Activated CD4-positive, alpha-beta T cell treated with anti-CD3 and anti-CD28 coated beads, Interleukin-2, amount 10 ng/mL, durations not matched to agents 7 days and 5 days (primary cell): ENCODE results near the gene COLEC12. TPM values are rescaled to one million over a fixed set of nuclear protein-coding genes. Genes with fewer than 3 reads are reported as not detected.

Source experiments
- CTCF ChIA-PET: fragments of 350-600 bp; sonication (Branson Sonifier 250); formaldehyde crosslinking; loops from one replicate; lab custom pipeline; 2021; ENCODE audit warnings: antibody characterized with exemption; lab: Charles Lee
- POLR2A ChIA-PET: fragments of 350-600 bp; sonication (Branson Sonifier 250); formaldehyde crosslinking; loops from one replicate; lab custom pipeline; 2021; ENCODE audit warnings: antibody characterized with exemption; lab: Charles Lee
- DNase-seq: peaks from one replicate; pipeline ENCODE4 v3.0.0-alpha.2; 2020
- H3K27ac Mint-ChIP-seq: one replicate; pipeline ENCODE4 v1.8.0; 2021; ENCODE audit warnings: mild to moderate bottlenecking, moderate library complexity, mixed read lengths
- H3K27me3 Mint-ChIP-seq: one replicate; pipeline ENCODE4 v1.8.0; 2021; ENCODE audit warnings: mixed read lengths
- H3K36me3 Mint-ChIP-seq: one replicate; pipeline ENCODE4 v1.8.0; 2021; ENCODE audit warnings: low read depth, mixed read lengths
- H3K4me1 Mint-ChIP-seq: one replicate; pipeline ENCODE4 v1.8.0; 2021; ENCODE audit warnings: mixed read lengths
- H3K4me3 Mint-ChIP-seq: one replicate; pipeline ENCODE4 v1.8.0; 2021; ENCODE audit warnings: mild to moderate bottlenecking, moderate library complexity, mixed read lengths
- H3K9me3 Mint-ChIP-seq: one replicate; pipeline ENCODE4 v1.8.0; 2021; ENCODE audit warnings: mixed read lengths
- total RNA-seq, 2 experiments: library from RNA; stranded (reverse); gene quantifications; one replicate each; pipeline ENCODE4 v1.2.3, GENCODE V29; 2021

COLEC12 gene
- total RNA-seq, 2 experiments from 2014 or later, result not detected

DNA sequence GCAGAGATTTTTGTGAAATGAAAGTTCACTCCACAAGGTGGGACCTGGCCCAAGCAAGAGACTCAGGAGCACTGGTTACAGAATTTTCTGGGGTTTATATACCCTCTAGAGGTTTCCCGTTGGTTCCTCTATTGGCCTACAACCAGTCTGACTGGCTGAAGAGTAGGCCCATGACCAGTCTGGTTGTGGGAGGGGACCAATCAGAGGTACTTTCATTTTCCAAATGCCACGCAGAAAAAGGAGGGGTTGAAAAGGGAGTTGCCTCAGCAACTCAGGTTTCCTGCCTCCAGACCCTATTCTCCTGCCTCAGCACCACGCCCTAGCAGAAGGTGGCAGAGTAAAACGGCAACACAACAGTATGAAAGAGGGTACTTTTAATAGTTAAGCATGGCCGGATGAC is 98.4 kb downstream of the COLEC12 start:
- Mint-ChIP-seq H3K9me3 (peaks cover 4% of the 10 kb centered on the region), H3K4me1 (no peaks in the 10 kb centered on the region), H3K27ac (no peak overlapping the region), H3K36me3 (no peaks in the 10 kb centered on the region), H3K27me3 (peaks cover 5% of the 10 kb centered on the region), H3K4me3 (no peak overlapping the region)
- no peak for DNase-seq
- ChIA-PET CTCF (no interaction called here), POLR2A (no interaction called here)

DNA sequence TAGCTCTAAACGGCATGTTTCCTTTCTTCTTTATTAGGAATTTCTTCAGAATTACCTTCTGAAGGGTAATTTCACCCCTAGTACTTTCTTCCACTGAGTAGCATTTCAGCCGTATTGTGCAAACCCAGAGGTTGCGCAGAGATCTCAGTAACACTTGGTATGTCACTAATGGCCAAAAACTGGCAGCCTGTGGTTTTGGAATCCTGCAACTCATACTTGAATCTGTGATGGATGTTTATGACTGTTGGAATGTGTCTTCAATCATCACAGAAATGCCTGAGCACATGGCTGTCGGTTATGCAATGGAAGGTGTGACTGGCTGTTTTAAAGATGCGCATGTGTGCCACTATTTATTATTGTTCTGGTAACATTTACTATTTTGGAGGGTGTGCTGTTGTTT is 100.0 kb downstream of the COLEC12 start:
- ChIA-PET POLR2A (no interaction called here), CTCF (no interaction called here)
- Mint-ChIP-seq H3K27me3 (peaks cover 7% of the 10 kb centered on the region), H3K27ac (no peak overlapping the region), H3K9me3 (peaks cover 4% of the 10 kb centered on the region), H3K4me1 (no peaks in the 10 kb centered on the region), H3K4me3 (no peak overlapping the region), H3K36me3 (no peaks in the 10 kb centered on the region)
- DNase-seq, result no peak

DNA sequence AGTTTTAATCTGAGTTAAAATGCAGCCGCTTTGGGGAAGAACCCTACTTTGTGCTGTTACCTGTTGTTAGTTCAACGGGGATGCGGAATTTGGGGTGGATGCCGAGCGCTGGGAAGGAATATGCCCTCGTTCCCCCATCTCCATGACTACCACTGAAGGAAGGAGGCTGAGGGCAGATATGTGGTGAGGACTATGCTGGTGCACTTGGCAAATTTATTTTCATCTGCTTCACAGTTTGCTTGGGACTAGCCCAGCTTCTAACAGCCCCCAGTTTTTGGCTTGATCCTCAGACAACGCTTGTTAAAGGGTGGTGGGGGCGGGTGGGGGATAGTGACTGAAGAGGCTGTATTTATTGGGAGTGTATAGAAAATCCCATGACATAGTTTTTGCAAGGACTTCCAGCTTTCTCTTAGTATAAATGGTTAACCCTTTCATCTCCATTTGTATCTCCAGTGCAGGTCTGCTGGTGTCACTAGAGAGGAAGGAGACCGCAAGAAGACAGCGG is 100.8 kb downstream of the COLEC12 start:
- Mint-ChIP-seq H3K4me3 (no peak overlapping the region), H3K4me1 (no peaks in the 10 kb centered on the region), H3K27me3 (peaks cover 7% of the 10 kb centered on the region), H3K36me3 (no peaks in the 10 kb centered on the region), H3K27ac (no peak overlapping the region), H3K9me3 (no peaks in the 10 kb centered on the region)
- CTCF ChIA-PET, result no interaction called here
- POLR2A ChIA-PET, result no interaction called here
- no peak for DNase-seq

DNA sequence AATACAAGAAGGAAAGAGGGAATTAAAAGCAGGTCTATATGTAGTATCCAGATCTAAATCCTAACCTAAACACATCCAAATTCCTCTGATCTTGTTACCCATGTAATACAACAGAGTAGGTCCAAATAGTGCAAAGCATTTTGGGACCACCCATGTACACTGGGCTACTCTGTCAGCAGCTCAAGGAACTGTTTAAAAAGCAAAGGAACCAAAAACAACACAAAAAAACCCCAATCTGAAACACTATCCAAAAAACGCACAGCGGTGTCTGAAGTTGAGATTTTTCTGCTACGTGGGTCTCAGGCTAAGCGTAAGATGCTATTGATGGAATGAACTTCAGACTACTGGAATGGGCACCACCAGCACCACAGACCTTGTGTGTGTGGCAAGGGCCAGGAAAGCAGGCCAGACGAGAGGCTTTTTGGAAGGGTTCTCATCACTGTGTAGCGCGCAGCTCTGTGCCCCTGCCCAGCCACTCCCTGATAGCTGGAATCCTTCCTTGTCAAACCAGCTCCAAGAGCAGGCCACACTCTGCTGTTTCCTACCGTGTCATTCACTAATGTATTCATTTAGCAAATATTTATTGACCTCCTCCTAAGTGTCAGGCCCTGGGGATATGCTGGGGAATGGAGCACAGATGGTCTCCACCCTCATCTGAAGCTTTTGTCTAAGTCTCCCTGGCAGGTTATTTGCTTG is 101.4 kb downstream of the COLEC12 start:
- Mint-ChIP-seq H3K4me3 (no peak overlapping the region), H3K4me1 (no peaks in the 10 kb centered on the region), H3K27ac (no peak overlapping the region), H3K27me3 (peaks cover 7% of the 10 kb centered on the region), H3K9me3 (no peaks in the 10 kb centered on the region), H3K36me3 (no peaks in the 10 kb centered on the region)
- no peak for DNase-seq
- ChIA-PET CTCF (no interaction called here), POLR2A (no interaction called here)

DNA sequence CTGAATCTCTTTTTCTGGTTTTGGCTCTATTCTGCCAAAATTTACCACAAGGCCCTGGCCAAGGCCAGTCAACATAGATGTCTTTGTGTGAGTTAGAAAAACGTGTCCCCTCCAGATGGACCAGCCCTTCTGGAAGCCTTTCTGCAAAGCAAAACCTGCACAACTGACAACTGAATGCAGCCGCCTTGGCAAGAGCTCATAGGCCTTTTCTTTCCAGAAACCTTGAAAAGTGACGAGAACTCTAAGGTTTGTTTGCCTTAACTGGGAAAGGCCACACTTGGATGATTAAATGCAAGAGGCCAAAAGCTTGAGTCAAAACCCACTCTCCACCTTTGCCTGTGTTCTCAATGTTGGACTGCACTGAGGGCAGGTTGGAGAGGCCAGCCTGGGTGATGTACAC is 103.9 kb downstream of the COLEC12 start:
- no peaks in the 10 kb centered on the region for H3K36me3 Mint-ChIP-seq
- no peak overlapping the region for H3K4me3 Mint-ChIP-seq
- H3K27ac Mint-ChIP-seq, result no peak overlapping the region
- CTCF ChIA-PET, result no interaction called here
- POLR2A ChIA-PET, result no interaction called here
- peaks cover 7% of the 10 kb centered on the region for H3K27me3 Mint-ChIP-seq
- no peak for DNase-seq
- no peaks in the 10 kb centered on the region for H3K9me3 Mint-ChIP-seq
- no peaks in the 10 kb centered on the region for H3K4me1 Mint-ChIP-seq

DNA sequence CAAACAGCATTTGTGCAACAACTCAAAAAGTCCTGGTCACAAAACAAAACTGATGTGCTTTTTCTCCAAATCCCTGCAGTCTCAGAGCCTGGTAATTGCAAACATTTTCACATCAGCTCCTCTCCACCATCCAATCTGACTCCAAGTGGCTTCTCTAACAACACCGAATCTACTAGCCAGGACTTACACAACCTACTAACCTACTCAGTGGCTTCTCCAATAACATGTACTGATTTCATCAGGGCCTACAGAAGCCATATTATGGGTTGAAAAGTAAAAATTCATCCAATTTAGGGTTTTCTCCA is 104.3 kb downstream of the COLEC12 start:
- H3K36me3 Mint-ChIP-seq, result no peaks in the 10 kb centered on the region
- no peaks in the 10 kb centered on the region for H3K4me1 Mint-ChIP-seq
- ChIA-PET POLR2A (no interaction called here), CTCF (no interaction called here)
- no peak overlapping the region for H3K4me3 Mint-ChIP-seq
- no peak overlapping the region for H3K27ac Mint-ChIP-seq
- no peaks in the 10 kb centered on the region for H3K9me3 Mint-ChIP-seq
- no peak for DNase-seq
- peaks cover 9% of the 10 kb centered on the region for H3K27me3 Mint-ChIP-seq

DNA sequence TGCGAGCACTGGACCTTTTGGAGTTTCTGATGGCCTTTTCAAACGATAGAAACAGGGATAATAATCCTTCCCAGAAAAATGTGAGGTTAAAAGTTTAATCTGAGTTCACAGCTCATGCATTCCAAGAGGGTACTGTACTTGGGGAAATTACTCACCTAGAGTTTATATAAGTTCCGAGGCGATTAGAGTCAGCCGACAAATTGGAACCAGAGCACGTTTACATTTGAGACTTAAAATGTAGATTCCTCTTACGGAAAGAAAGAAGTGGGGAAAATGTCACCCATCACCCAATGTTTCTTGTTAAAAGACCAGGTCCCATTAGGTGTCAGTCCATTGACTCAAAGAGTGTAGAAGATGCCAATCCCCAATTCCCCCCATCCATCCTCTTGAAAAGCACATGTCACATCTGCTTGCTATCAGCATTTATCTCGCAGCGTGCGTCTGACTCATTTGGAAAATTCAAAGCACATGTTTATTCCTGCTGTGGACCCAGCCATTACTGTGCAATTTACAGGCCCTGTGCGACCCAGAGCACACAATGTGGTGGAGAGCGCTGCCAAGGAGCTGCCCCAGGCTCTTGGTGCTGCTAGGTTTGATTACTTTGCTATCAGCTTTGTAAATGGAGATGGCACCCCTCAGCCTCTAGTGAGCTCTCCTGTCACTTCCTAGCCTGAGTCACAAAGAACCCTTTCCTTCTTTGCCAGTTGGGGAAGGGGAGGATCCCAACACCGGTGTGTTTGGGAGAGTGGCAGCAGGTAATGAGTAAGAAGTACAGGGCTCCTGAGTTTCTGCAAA is 104.8 kb downstream of the COLEC12 start:
- H3K27me3 Mint-ChIP-seq, result peaks cover 9% of the 10 kb centered on the region
- ChIA-PET CTCF (no interaction called here), POLR2A (no interaction called here)
- no peaks in the 10 kb centered on the region for H3K4me1 Mint-ChIP-seq
- H3K36me3 Mint-ChIP-seq, result no peaks in the 10 kb centered on the region
- H3K27ac Mint-ChIP-seq, result no peak overlapping the region
- DNase-seq, result no peak
- no peak overlapping the region for H3K4me3 Mint-ChIP-seq
- no peaks in the 10 kb centered on the region for H3K9me3 Mint-ChIP-seq

DNA sequence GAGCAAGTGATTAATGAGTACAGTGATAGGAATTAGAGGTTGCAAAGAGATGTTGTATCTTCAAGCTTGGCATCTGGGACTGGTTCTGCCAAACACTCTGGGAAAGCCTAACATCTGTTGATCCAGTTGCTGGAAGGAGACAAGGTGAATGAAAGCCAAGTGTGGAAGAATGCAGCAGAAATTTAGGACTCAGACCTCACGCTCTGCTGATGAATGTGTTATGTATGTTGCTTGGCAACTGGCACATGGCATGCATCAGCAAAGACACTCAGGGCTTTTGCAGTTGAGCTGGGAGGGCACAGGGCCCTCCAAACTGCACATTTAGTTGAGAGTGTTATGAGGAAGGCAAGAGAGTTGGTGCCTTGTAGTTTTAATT is 105.5 kb downstream of the COLEC12 start:
- peaks cover 10% of the 10 kb centered on the region for H3K27me3 Mint-ChIP-seq
- H3K27ac Mint-ChIP-seq, result no peak overlapping the region
- no peaks in the 10 kb centered on the region for H3K4me1 Mint-ChIP-seq
- H3K9me3 Mint-ChIP-seq, result no peaks in the 10 kb centered on the region
- no peaks in the 10 kb centered on the region for H3K36me3 Mint-ChIP-seq
- no peak for DNase-seq
- CTCF ChIA-PET, result no interaction called here
- POLR2A ChIA-PET, result no interaction called here
- no peak overlapping the region for H3K4me3 Mint-ChIP-seq

DNA sequence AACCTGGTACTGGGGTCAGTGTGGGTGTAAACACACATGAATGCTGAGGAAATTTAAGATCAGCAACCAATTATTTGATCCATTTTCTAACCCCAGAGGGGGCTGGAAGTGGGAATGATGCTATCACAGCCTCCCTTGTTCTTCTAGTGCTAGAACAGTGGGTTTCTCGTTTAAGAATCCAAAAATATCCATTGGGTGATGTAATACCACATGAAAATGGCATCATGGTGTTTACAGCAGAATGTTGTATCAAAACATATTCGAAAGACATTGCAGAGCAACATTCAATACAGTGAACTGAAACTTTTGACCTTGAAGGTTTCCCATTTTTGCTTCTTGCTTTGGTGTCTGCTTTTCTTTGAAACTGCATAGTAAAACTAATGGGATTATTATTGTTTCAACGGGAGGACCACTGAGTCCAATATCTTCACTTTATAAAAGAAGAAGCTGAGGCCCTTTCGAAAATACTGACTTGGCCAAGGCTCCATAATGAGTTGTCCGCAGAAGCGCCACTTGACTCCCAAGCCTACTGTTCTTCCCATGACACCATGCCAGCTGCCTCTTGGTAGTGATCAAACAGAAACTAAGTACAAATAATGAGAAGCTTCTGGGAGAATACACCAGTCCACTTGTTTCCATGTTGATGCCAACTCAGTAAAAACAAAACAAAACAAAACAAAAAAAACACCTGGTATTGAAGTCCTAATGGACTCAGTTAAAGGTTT is 106.1 kb downstream of the COLEC12 start:
- ChIA-PET POLR2A (no interaction called here), CTCF (no interaction called here)
- Mint-ChIP-seq H3K4me1 (peaks cover 3% of the 10 kb centered on the region), H3K9me3 (no peaks in the 10 kb centered on the region), H3K27ac (no peak overlapping the region), H3K36me3 (no peaks in the 10 kb centered on the region), H3K27me3 (peaks cover 11% of the 10 kb centered on the region), H3K4me3 (no peak overlapping the region)
- DNase-seq, result no peak

DNA sequence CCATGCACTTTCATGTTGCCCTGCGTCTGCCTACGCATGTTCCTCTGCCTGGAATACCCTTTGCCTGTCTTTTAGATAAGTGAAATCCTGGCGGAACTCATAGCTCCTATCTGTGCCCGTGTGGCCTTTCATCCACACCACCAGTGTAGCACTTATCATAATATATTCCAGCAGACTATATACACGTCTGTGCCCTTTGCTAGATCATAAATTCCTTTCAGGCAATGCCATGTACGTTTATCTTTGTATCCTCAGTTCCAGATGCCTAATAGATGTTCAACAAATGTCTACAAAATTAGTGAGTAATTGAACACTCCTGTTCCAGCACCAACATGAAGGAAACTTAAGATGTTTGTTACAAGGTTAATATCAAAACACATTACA is 106.9 kb downstream of the COLEC12 start:
- CTCF ChIA-PET, result interaction anchor here (0.6 kb wide), 1 partner anchor 11 kb away, joined by 3 read pairs; no protein-coding TSS in a partner anchor
- Mint-ChIP-seq H3K27ac (no peak overlapping the region), H3K9me3 (no peaks in the 10 kb centered on the region), H3K4me1 (peaks cover 4% of the 10 kb centered on the region), H3K27me3 (peaks cover 11% of the 10 kb centered on the region), H3K36me3 (no peaks in the 10 kb centered on the region), H3K4me3 (no peak overlapping the region)
- POLR2A ChIA-PET, result no interaction called here
- no peak for DNase-seq

DNA sequence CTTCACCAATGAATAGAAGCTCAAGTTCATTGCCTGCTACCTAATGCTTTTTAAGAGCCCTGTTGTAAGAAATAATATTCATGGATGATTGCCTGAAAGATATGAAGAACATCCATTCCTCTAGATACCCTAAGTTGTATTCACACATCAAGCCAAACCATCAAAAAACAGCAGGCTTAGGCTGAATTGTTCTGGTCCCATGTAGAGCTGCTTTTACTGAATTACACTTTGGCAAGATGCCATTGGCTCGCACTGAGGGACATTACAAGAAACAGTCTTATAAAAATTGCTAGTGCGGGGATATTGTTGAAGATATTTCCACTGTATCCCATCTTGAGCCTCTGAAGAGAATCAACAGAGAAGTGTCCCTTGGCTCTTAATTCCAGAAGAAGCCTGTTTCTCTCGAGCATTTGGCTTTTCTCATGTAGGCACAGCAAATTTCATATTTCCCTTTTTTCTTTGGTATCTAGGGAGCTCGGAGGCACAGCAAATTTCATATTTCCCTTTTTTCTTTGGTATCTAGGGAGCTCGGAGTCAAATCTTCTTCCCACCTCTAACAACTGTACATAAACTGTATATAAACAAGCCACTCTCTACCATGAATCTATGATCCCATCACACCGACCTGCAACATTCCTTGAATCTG is 107.5 kb downstream of the COLEC12 start:
- POLR2A ChIA-PET, result no interaction called here
- Mint-ChIP-seq H3K9me3 (no peaks in the 10 kb centered on the region), H3K36me3 (no peaks in the 10 kb centered on the region), H3K4me3 (no peak overlapping the region), H3K4me1 (peaks cover 4% of the 10 kb centered on the region), H3K27me3 (peaks cover 11% of the 10 kb centered on the region), H3K27ac (no peak overlapping the region)
- CTCF ChIA-PET, result interaction anchor here (0.6 kb wide), 1 partner anchor 12 kb away, joined by 3 read pairs; no protein-coding TSS in a partner anchor
- DNase-seq, result no peak

DNA sequence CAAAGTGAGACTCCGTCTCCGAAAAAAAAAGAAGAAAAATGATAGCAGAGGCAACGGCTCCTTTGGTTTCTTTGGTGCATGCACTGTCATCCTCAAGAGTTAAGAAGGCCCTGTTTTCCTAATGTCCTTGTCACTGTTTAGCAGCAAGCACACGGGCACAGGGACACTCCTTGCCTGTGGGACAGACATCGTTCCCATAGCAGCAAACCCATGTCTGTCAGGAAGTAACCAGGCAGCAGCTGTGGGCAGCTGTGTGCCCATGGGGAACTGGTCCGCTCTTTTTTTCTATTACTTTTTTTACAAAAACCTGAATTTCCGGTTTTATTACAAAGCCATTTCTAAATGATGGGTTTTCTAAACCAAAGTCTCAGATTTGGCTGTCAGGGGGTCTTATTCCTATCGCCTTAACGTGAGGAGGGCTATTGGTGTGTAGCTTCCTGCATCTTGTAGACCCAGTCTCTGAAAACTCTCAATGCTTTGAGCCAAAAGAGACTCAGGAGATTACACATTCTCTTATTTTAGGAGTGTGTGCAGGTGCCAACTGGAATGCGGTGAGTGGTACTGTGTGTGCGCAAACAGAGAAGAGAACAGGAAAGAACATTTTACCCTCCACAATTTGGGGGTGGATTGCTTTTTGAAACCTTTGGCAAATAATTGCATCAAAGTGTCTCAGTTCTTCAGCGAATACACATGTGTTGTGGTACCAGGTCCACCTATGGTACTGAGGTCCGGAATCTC is 109.6 kb downstream of the COLEC12 start:
- no peak overlapping the region for H3K27ac Mint-ChIP-seq
- H3K27me3 Mint-ChIP-seq, result peaks cover 4% of the 10 kb centered on the region
- H3K9me3 Mint-ChIP-seq, result no peaks in the 10 kb centered on the region
- POLR2A ChIA-PET, result no interaction called here
- peaks cover 4% of the 10 kb centered on the region for H3K4me1 Mint-ChIP-seq
- CTCF ChIA-PET, result no interaction called here
- no peaks in the 10 kb centered on the region for H3K36me3 Mint-ChIP-seq
- DNase-seq, result no peak
- no peak overlapping the region for H3K4me3 Mint-ChIP-seq
